GM23338 (cell line): ENCODE data around the gene TSC2. TPM values are rescaled to one million over a fixed set of nuclear protein-coding genes. Genes with fewer than 3 reads are reported as not detected.

Experiments used
- ATAC-seq: fragments of 200-7000 bp; cut with Tn5 transposase; 3 replicates; pipeline ENCODE4 v1.9.1; 2020
- DNase-seq: peaks from one replicate; pipeline ENCODE4 v3.0.0-alpha.2; 2015; ENCODE audit warnings: low spot score
- H2AFZ ChIP-seq: fragments of 200-600 bp; sonication (generic); 2 replicates; pipeline ENCODE4 v1.8.0; 2016; ENCODE audit warnings: antibody characterized with exemption, mild to moderate bottlenecking, moderate library complexity
- H3F3A ChIP-seq: fragments of 200-600 bp; sonication (generic); replicated peaks from 2 replicates; pipeline ENCODE4 v1.8.0; 2017; ENCODE audit warnings: antibody characterized with exemption, mixed run types, low read depth
- H3K27ac ChIP-seq: fragments of 200-600 bp; sonication (generic); 2 replicates; pipeline ENCODE4 v1.6.1; 2016; ENCODE audit warnings: low read depth
- H3K27me3 ChIP-seq: fragments of 200-600 bp; sonication (generic); 2 replicates; pipeline ENCODE4 v1.8.0; 2016; ENCODE audit warnings: mild to moderate bottlenecking, mixed run types, moderate library complexity; ENCODE audit not compliant: insufficient read depth
- H3K36me3 ChIP-seq: fragments of 200-600 bp; sonication (generic); 2 replicates; pipeline ENCODE4 v1.8.0; 2016; ENCODE audit warnings: mild to moderate bottlenecking; ENCODE audit not compliant: insufficient read depth
- H3K4me1 ChIP-seq: fragments of 200-600 bp; sonication (generic); 2 replicates; pipeline ENCODE4 v1.8.0; 2016; ENCODE audit warnings: mild to moderate bottlenecking, moderate library complexity; ENCODE audit not compliant: insufficient read depth
- H3K4me2 ChIP-seq: fragments of 200-600 bp; sonication (generic); 2 replicates; pipeline ENCODE4 v1.7.1; 2017; ENCODE audit warnings: mixed run types
- H3K4me3 ChIP-seq: fragments of 200-600 bp; sonication (generic); 2 replicates; pipeline ENCODE4 v1.6.1; 2016; ENCODE audit warnings: mixed run types
- H3K79me2 ChIP-seq: fragments of 200-600 bp; sonication (generic); replicated peaks from 2 replicates; pipeline ENCODE4 v1.8.0; 2017; ENCODE audit warnings: mild to moderate bottlenecking; ENCODE audit not compliant: insufficient read depth
- H3K9me2 ChIP-seq: fragments of 200-600 bp; sonication (generic); 2 replicates; pipeline ENCODE4 v1.8.0; 2017; ENCODE audit not compliant: insufficient read depth
- H4K20me1 ChIP-seq: fragments of 200-600 bp; sonication (generic); replicated peaks from 2 replicates; pipeline ENCODE4 v1.8.0; 2017; ENCODE audit warnings: mild to moderate bottlenecking; ENCODE audit not compliant: insufficient read depth
- H3K27ac Mint-ChIP-seq: 2 replicates; pipeline ENCODE4 v1.8.0; 2020; ENCODE audit warnings: inconsistent platforms, mild to moderate bottlenecking, moderate library complexity, mixed read lengths
- H3K27me3 Mint-ChIP-seq: 3 replicates; pipeline ENCODE4 v1.8.0; 2022; ENCODE audit warnings: low read depth, mild to moderate bottlenecking, moderate library complexity, mixed read lengths, inconsistent platforms; ENCODE audit not compliant: insufficient read depth, poor library complexity
- H3K36me3 Mint-ChIP-seq: 3 replicates; pipeline ENCODE4 v1.8.0; 2021; ENCODE audit warnings: low read depth, mild to moderate bottlenecking, inconsistent platforms, moderate library complexity, mixed read lengths
- H3K4me1 Mint-ChIP-seq: 3 replicates; pipeline ENCODE4 v1.8.0; 2020; ENCODE audit warnings: mild to moderate bottlenecking, inconsistent platforms, mixed read lengths
- H3K4me3 Mint-ChIP-seq: 3 replicates; pipeline ENCODE4 v1.8.0; 2021; ENCODE audit warnings: moderate library complexity, mild to moderate bottlenecking, inconsistent platforms, mixed read lengths
- H3K9me3 Mint-ChIP-seq: 3 replicates; pipeline ENCODE4 v1.8.0; 2020; ENCODE audit warnings: moderate library complexity, mild to moderate bottlenecking, inconsistent platforms, mixed read lengths
- EZH2phosphoT487 ChIP-seq: fragments of 200-600 bp; sonication (generic); IDR thresholded peaks from one replicate; pipeline ENCODE4 v1.8.1; 2018; ENCODE audit warnings: antibody characterized with exemption; ENCODE audit not compliant: unreplicated experiment
- POLR2AphosphoS5 ChIP-seq: IDR thresholded peaks from 2 replicates; pipeline ENCODE4 v1.6.1; 2016; ENCODE audit warnings: antibody characterized with exemption, low read depth
- ZNF114 ChIP-seq: fragments of 250-450 bp; sonication (Bioruptor Pico); IDR thresholded peaks from 2 replicates; pipeline ENCODE4 v1.5.0; 2020; ENCODE audit warnings: mild to moderate bottlenecking, moderate library complexity
- polyA plus RNA-seq: library from polyadenylated mRNA; unstranded; fragments of >200 nt; fragmentation: Nextera tagmentation; extraction: Ambion mirVana; gene quantifications from 2 replicates; pipeline ENCODE4 v1.2.1, GENCODE V29; 2016
- total RNA-seq: library from RNA; depleted of rRNA; stranded (reverse); fragments of >200 nt; shearing (Covaris generic); gene quantifications from 2 replicates; pipeline ENCODE4 v1.2.3, GENCODE V29; 2014
- TF ChIP-seq, protein P1 (sequence below): IDR thresholded peaks from 2 replicates; pipeline ENCODE4 v1.6.1; 2016; ENCODE audit warnings: antibody characterized with exemption
- TF ChIP-seq, protein P2 (sequence below): fragments of 250-450 bp; sonication (Bioruptor Pico); IDR thresholded peaks from 2 replicates; pipeline ENCODE4 v1.5.0; 2020; ENCODE audit warnings: mild to moderate bottlenecking, moderate library complexity
- TF ChIP-seq, protein P3 (sequence below), 2 experiments: fragments of 200-600 bp in 1 of 2; sonication (generic) in 1 of 2; conservative IDR thresholded peaks; 2 replicates each; pipeline versions ENCODE4 v1.5.1 to v1.6.1; 2016 to 2017; ENCODE audit warnings: antibody characterized with exemption in 2 of 2, low read depth in 2 of 2, mild to moderate bottlenecking in 2 of 2, moderate library complexity in 1 of 2

TSC2 gene
- total and polyA plus RNA-seq, 2 experiments from 2014 or later: 40.5 to 93.0 TPM

DNA sequence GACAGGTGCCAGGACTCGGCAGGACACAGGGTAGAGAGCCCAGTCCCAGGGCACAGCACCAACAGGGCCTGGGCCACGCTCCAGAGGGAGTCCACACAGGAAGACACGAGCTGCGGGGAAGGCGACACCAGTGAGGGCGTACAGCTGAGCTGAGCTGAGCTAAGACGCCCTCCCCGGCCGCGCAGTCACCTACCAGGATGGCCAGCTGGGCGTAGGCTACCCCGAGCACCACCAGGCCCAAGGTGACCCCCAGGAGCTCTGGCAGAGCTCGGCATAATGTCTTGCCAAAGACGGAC lies 42.6 kb downstream of the TSC2 start:
- Histone ChIP-seq H4K20me1 (no peaks in the 10 kb centered on the region; the same call in 1 of the 2 replicates), H3F3A (peaks cover 12% of the 10 kb centered on the region; the same call in 1 of the 2 replicates), H3K79me2 (no peaks in the 10 kb centered on the region), H2AFZ (no peak overlapping the region), H3K27ac (no peak overlapping the region), H3K27me3 (no peaks in the 10 kb centered on the region), H3K4me1 (peaks cover 4% of the 10 kb centered on the region; the same call in 1 of the 2 replicates), H3K36me3 (no peaks in the 10 kb centered on the region), H3K4me2 (peak overlapping the region; percentile 78), H3K4me3 (peak overlapping the region; percentile 55), H3K9me2 (no peaks in the 10 kb centered on the region)
- Mint-ChIP-seq H3K9me3 (no peaks in the 10 kb centered on the region), H3K36me3 (peaks cover 3% of the 10 kb centered on the region; the same call in 1 of the 3 replicates), H3K4me1 (no peaks in the 10 kb centered on the region), H3K27me3 (peaks cover 17% of the 10 kb centered on the region), H3K4me3 (peak overlapping the region; percentile 61), H3K27ac (no peak overlapping the region)
- DNase-seq: no peak
- TF ChIP-seq EZH2phosphoT487: no peak
- TF ChIP-seq POLR2AphosphoS5: no peak
- TF ChIP-seq, protein P1, sequence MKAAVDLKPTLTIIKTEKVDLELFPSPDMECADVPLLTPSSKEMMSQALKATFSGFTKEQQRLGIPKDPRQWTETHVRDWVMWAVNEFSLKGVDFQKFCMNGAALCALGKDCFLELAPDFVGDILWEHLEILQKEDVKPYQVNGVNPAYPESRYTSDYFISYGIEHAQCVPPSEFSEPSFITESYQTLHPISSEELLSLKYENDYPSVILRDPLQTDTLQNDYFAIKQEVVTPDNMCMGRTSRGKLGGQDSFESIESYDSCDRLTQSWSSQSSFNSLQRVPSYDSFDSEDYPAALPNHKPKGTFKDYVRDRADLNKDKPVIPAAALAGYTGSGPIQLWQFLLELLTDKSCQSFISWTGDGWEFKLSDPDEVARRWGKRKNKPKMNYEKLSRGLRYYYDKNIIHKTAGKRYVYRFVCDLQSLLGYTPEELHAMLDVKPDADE: no peak
- TF ChIP-seq ZNF114 (CRISPR knock-in tag): no peak
- ATAC-seq: peak; percentile 5

DNA sequence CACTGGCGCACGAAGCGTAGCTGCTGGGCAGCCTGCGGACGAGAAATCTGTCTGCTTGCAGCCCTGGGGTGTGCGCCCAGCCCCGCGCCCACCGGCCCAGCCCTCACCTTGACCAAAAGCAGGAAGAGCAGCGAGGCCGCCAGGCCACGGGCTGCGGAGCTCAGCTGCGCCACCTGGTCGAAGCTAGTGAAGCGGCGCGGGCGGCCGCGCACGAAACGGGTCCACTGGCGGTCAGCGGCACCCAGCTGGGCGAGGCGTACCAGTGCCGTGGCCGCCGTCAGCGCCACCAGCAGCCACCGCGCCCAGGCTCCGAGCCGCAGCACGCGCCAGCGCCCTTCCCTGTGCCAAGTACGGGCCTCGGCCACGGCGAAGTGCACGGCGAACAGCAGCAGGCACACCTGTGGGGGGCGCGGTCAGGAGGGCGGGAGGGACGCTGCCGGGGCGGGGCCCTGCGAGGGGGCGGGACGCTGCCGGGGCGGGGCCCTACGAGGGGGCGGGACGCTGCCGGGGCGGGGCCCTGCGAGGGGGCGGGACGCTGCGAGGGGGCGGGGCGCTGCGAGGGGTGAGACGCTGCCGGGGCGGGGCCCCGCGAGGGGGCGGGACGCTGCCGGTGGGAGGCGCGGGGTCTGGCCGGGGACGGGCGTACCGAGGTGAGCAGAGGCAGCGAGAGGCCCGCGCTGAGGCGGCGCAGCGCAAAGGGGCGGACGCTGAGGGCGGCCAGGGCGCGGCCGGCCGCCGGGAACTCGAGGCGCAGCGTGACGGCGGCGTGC lies 43.2 kb downstream of the TSC2 start:
- TF ChIP-seq, protein P2, sequence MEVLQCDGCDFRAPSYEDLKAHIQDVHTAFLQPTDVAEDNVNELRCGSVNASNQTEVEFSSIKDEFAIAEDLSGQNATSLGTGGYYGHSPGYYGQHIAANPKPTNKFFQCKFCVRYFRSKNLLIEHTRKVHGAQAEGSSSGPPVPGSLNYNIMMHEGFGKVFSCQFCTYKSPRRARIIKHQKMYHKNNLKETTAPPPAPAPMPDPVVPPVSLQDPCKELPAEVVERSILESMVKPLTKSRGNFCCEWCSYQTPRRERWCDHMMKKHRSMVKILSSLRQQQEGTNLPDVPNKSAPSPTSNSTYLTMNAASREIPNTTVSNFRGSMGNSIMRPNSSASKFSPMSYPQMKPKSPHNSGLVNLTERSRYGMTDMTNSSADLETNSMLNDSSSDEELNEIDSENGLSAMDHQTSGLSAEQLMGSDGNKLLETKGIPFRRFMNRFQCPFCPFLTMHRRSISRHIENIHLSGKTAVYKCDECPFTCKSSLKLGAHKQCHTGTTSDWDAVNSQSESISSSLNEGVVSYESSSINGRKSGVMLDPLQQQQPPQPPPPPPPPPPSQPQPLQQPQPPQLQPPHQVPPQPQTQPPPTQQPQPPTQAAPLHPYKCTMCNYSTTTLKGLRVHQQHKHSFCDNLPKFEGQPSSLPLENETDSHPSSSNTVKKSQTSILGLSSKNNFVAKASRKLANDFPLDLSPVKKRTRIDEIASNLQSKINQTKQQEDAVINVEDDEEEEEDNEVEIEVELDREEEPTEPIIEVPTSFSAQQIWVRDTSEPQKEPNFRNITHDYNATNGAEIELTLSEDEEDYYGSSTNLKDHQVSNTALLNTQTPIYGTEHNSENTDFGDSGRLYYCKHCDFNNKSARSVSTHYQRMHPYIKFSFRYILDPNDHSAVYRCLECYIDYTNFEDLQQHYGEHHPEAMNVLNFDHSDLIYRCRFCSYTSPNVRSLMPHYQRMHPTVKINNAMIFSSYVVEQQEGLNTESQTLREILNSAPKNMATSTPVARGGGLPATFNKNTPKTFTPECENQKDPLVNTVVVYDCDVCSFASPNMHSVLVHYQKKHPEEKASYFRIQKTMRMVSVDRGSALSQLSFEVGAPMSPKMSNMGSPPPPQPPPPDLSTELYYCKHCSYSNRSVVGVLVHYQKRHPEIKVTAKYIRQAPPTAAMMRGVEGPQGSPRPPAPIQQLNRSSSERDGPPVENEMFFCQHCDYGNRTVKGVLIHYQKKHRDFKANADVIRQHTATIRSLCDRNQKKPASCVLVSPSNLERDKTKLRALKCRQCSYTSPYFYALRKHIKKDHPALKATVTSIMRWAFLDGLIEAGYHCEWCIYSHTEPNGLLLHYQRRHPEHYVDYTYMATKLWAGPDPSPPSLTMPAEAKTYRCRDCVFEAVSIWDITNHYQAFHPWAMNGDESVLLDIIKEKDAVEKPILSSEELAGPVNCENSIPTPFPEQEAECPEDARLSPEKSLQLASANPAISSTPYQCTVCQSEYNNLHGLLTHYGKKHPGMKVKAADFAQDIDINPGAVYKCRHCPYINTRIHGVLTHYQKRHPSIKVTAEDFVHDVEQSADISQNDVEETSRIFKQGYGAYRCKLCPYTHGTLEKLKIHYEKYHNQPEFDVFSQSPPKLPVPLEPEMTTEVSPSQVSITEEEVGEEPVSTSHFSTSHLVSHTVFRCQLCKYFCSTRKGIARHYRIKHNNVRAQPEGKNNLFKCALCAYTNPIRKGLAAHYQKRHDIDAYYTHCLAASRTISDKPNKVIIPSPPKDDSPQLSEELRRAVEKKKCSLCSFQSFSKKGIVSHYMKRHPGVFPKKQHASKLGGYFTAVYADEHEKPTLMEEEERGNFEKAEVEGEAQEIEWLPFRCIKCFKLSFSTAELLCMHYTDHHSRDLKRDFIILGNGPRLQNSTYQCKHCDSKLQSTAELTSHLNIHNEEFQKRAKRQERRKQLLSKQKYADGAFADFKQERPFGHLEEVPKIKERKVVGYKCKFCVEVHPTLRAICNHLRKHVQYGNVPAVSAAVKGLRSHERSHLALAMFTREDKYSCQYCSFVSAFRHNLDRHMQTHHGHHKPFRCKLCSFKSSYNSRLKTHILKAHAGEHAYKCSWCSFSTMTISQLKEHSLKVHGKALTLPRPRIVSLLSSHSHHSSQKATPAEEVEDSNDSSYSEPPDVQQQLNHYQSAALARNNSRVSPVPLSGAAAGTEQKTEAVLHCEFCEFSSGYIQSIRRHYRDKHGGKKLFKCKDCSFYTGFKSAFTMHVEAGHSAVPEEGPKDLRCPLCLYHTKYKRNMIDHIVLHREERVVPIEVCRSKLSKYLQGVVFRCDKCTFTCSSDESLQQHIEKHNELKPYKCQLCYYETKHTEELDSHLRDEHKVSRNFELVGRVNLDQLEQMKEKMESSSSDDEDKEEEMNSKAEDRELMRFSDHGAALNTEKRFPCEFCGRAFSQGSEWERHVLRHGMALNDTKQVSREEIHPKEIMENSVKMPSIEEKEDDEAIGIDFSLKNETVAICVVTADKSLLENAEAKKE (CRISPR knock-in tag): no peak
- TF ChIP-seq, protein P3, sequence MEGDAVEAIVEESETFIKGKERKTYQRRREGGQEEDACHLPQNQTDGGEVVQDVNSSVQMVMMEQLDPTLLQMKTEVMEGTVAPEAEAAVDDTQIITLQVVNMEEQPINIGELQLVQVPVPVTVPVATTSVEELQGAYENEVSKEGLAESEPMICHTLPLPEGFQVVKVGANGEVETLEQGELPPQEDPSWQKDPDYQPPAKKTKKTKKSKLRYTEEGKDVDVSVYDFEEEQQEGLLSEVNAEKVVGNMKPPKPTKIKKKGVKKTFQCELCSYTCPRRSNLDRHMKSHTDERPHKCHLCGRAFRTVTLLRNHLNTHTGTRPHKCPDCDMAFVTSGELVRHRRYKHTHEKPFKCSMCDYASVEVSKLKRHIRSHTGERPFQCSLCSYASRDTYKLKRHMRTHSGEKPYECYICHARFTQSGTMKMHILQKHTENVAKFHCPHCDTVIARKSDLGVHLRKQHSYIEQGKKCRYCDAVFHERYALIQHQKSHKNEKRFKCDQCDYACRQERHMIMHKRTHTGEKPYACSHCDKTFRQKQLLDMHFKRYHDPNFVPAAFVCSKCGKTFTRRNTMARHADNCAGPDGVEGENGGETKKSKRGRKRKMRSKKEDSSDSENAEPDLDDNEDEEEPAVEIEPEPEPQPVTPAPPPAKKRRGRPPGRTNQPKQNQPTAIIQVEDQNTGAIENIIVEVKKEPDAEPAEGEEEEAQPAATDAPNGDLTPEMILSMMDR (conservative IDR thresholded peaks at IDR 0.05; ENCODE audit: low read depth in 2 of 2): peak; percentile 38 to 62
- H3K27ac Mint-ChIP-seq: no peak overlapping the region
- DNase-seq: peak; percentile 88
- no peaks in the 10 kb centered on the region for H3K4me1 Mint-ChIP-seq
- H3K27me3 Mint-ChIP-seq: peaks cover 17% of the 10 kb centered on the region
- no peaks in the 10 kb centered on the region for H3K36me3 ChIP-seq
- H3K27ac ChIP-seq: no peak overlapping the region
- H3K4me3 ChIP-seq: peak overlapping the region; percentile 58
- no peaks in the 10 kb centered on the region for H3K79me2 ChIP-seq
- peak overlapping the region; percentile 83 for H3K4me2 ChIP-seq
- peaks cover 4% of the 10 kb centered on the region; the same call in 1 of the 2 replicates for H3K4me1 ChIP-seq
- H3K27me3 ChIP-seq: no peaks in the 10 kb centered on the region
- peaks cover 3% of the 10 kb centered on the region; the same call in 1 of the 3 replicates for H3K36me3 Mint-ChIP-seq
- peaks cover 12% of the 10 kb centered on the region; the same call in 1 of the 2 replicates for H3F3A ChIP-seq
- no peak overlapping the region for H2AFZ ChIP-seq
- H4K20me1 ChIP-seq: no peaks in the 10 kb centered on the region; the same call in 1 of the 2 replicates
- H3K4me3 Mint-ChIP-seq: peak overlapping the region; percentile 61
- no peaks in the 10 kb centered on the region for H3K9me2 ChIP-seq
- no peaks in the 10 kb centered on the region for H3K9me3 Mint-ChIP-seq
- ATAC-seq: peak; percentile 78
